HT1080 (cell line): ENCODE measurements around the gene ACADS. TPM values are rescaled to one million over a fixed set of nuclear protein-coding genes. Genes with fewer than 3 reads are reported as not detected.

Experiments used
- DNase-seq: peaks from one replicate; pipeline ENCODE4 v3.0.0-alpha.2; 2015; ENCODE audit warnings: low read depth
- polyA plus RNA-seq, 2 experiments: library from polyadenylated mRNA; depleted of rRNA; stranded (reverse); fragments of >200 nt; gene quantifications; 2 replicates each; pipeline ENCODE4 v1.2.3, GENCODE V29; 2015
- total RNA-seq: library from RNA; depleted of rRNA; stranded (reverse); fragments of >200 nt; shearing (Covaris generic); gene quantifications from 2 replicates; pipeline ENCODE4 v1.2.3, GENCODE V29; 2014; rRNA removed

Gene ACADS, protein sequence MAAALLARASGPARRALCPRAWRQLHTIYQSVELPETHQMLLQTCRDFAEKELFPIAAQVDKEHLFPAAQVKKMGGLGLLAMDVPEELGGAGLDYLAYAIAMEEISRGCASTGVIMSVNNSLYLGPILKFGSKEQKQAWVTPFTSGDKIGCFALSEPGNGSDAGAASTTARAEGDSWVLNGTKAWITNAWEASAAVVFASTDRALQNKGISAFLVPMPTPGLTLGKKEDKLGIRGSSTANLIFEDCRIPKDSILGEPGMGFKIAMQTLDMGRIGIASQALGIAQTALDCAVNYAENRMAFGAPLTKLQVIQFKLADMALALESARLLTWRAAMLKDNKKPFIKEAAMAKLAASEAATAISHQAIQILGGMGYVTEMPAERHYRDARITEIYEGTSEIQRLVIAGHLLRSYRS
- total RNA-seq, result 5.1 and 5.6 TPM in 2 replicates
- polyA plus RNA-seq (2015; cell fraction: cytosol; rRNA removed), result 7.6 and 8.6 TPM in 2 replicates
- polyA plus RNA-seq (2015; cell fraction: nucleus; rRNA removed), result 16.9 and 21.8 TPM in 2 replicates

DNA sequence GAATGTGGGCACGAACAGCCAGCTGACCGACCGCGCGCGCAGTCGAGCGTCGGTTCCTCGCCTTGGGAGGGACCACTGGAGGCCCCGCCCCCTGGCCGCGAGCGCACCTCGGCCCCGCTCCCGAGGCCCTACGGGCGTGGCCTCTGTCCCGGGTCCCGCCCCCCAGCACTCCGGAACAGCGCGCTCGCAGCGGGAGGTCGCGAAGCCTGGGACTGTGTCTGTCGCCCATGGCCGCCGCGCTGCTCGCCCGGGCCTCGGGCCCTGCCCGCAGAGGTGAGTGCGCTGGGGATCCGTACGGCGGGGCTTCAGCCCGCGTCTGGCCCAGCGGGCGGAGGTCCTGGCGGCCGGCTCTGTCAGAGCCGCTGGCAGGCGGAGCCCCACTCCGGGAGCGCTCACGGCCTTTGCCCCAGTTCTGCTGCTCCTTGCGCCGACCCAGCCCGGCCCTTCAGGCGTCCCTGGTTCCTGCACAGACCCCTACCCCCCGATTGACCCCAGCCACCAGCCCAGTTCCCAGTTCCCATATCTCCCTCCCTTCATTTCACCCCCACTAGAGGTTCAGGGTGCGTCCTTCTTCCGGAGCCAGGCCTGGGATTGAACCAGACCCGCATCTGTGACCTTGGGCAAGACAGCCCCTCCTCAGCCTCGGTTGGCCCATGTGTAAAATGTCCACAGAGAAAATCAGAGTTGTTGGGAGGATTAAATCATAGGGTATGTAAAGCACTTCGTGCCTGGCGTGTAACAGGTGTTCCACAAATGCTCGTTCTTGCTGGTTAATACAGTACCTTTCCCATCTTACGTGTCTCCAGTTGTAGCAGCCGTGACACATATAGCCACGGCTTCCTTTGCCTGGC lies at the start of gene ACADS:
TSS of gene ACADS (plus strand) at position 168 of the 851 bp plus-strand sequence. CDS start at position 228, 60 bp downstream.
- peak; percentile 74 for DNase-seq

DNA sequence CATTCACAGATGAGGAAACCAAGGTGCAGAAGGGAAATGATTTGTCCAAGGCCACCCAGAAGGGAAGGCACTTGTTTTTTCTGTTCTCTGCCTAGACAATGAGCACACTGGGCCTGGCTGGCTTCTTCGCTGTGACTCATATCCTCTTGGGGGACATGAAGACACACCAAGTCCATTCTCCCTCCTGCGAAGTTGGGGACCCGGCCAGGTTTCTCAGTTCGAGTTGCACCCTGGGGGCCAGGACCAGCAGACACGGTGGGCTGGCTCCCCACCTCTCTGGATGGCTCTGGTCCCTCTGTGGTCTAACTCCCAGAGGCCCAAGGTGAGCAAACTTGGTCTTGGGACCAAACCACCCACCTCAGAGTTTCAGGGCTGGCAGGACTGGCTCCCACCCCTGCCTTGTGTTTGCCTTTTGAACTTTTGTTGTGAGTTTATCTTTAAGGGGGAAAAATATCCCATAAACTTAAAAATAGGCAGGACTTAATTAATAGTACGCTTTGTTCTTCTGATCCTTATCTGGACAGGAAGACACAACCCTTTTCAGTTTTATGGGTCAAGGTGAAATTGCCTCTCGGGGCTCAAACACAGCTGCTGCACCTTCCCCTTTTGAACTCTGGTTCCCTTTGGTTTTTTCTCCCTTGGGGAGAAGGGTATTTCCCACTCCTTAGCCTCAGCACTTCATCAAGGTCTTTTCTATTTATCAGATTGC lies 47.7 kb upstream of the ACADS start:
- peak; percentile 89 for DNase-seq

DNA sequence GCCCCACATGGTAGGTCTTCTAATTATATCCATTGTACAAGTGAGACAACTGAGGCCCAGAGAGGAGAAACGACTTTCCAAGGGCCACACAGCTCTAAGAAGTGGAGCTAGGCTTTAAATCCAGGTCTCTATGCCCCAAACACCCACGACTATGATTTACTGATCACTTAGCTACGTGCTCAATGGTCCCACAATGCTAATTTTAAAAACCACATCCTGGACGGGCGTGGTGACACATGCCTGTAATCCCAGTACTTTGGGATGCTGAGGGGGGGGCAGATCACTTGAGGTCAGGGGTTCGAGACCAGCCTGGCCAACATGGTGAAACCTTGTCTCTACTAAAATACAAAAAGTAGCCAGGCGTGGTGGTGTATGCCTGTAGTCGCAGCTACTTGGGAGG lies 47.1 kb upstream of the ACADS start:
- DNase-seq, result peak; percentile 56

DNA sequence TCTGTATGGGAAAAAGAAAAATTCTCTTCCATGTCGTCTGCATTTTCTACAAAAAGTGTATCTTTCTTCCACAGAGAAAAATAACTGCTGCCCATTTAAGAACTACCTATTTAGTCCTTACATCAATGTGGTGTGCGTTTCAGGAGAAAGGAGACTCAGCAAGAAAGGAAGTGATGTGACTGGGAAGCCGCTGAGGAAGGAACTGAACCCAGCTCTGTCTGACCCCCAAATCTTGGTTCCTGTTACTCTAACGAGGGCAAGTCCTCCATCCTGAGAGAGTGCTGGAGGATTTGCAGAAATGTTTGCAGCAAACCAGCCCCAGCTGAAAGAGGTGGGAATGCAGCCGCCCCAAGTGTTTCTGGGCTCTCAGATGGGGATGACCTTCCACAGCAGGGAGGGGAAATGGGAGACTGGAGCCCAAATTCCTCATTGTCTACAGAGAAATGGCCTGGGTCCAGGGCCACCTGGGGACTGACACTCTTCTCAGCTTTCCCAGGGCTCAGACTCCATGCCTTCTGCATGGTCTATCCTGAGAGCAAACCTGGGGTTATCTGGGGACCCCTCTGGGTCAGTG lies 45.4 kb upstream of the ACADS start:
- no peak for DNase-seq

DNA sequence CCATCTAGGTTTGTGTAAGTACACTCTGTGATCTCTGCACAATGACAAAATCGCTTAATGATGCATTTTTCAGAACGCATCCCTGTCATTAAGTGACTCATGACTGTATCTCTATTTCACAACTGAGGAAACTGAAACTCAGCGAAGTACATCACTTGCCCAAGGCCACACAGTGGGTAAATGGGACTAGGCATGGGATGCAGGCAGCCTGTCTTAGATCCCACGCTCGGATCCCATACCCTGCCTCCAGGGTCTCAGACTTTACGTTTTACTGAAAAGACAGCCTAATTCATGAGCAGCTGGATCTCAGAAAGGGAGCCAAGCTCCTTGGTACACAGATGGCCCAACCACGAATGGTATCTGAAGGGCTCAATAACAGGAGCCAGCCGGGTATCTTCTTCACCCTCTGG lies 41.1 kb upstream of the ACADS start:
- DNase-seq, result peak; percentile 13

DNA sequence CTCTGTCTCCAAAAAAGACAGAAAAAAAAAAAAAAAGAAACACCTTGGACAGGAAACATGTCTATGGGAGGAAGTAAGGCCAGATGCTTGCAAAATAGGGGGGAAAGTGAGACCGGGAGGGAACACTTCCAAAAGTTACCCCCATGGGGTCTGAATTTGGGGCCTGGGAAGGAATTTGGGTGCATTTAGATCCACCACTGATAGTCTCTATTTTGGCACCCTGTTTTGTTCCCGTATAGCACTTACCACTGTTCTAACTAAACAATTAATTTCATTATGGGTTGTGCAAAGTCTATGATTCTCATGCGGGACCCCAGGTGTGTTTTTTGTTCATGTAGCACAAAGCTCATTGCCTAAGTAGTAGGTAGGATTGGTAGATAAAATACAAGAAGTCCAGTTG lies 40.1 kb upstream of the ACADS start:
- DNase-seq, result no peak

DNA sequence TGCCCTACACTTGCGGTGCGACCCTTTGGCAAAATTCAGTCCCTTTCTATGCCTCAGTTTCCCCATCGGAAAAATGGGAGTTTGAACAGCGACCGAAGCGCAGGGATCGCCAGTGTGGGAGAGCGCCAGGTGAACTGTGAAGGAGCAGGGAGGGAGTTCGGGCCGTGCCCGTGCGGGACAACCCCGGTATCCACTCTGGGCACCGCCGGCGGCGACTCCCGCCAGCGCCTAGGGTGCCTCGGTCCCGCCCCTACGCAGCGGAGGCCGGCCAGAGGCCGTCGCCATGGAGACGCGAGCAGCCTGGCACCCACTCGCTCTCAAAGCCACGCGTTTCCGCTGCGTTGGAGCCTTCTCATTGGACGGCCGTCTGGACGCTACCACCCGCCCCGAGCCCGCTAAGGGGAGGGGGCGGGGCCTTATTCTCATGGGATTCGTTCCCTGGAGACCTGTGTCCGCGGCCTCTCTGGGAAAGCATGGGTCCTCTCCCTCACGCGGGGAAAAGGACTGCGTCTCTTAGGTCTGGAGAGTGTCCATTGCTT lies 39.4 kb upstream of the ACADS start:
- peak; percentile 97 for DNase-seq

DNA sequence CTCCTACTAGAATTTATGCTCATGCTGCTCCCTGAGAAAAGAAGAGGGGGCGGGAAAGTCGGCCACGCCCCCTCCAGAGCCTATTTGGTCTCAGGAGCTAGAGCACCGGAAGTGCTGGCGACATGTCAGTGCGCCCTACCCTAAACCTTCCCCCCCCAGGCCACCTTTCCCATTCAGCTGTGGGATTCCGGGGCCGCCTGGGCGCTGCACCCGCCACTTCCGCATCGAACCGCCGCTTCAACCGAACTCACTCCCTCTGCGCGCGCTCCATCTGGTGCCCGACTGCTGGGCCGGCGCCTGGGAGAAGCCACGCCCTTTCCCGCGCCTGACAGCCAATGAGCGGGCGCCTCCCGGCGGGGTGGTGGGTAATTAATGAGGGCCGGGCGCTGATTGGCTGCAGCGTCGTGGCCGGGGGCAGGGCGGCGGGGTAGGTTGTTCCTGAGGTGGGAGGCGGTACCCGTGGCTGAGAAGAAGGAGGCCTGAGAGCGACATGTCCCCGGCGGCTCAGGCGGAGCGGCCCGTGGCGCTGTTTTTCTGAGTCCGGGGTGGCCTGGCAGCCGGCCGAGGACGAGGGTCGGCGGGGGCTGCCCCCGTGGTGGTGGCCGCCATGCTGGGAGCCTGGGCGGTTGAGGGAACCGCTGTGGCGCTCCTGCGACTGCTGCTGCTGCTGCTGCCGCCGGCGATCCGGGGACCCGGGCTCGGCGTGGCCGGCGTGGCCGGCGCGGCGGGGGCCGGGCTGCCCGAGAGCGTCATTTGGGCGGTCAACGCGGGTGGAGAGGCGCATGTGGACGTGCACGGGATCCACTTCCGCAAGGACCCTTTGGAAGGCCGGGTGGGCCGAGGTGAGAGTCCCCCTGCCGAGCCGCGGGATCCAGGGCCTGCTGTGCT lies 38.7 kb upstream of the ACADS start, which contains the start of gene MLEC:
TSS of gene MLEC (plus strand) at position 460 of the 888 bp plus-strand sequence. CDS start at position 608, 148 bp downstream.
- DNase-seq, result peak; percentile 98

DNA sequence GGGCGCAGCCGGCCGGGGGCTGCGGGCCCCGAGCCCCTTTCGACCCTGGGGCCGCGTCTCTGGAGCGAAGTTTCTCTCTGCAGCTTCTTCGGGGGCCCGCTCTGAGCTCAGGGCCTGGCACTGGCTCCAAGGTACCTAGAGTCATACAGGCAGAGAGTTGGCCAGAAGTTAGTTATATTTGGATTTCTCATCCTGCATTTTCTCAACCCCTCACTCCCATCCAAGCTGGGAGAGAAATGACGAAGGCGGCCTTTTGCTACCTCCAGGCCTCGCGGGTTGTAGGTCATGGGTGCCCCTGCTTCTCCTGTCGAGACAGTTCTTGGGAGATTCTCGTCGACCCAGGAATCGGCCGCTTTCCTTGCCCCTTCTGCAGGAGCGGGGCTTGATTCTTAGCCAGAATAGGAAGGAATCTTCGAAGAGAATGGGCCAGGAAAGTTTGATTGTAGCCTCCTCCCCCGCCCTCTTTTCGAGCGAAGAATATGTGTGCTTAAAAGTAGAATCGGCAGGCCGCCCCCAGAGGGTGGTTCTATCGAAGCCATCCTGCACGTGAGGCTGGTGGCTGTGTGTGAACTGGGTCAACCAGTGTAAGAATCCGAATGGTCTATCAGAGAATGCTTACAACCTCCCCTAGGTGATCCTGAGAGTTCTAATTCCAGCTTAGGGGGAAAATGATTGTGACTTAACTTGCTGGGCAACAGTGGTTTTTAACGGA lies 37.9 kb upstream of the ACADS start:
- DNase-seq, result no peak

DNA sequence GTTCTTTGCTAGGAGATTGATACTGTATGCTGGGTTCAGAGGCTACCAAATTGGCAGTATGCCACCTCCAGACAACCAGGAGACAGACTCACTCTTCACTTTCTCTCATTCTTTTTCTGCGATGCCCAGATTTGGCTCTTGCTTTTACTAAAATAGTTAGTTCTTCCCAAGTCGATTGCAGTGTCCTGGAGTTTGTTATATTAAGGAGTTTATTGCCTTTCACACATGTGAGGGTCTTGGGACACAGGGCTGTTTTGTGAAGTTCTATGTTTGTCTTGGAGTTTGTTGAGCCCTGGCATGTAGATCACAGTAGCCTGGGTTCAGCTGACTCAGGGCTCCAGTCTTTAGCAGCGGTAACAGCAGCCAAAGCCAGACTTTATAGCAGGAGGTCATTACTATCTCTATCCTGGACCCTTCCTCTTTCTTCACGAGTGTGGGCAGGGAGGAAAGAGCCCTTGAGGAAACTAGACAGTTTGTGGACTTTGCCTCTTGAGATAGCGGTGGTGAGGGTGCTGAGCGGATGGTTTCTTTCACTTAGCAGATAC lies 37.0 kb upstream of the ACADS start:
- no peak for DNase-seq

DNA sequence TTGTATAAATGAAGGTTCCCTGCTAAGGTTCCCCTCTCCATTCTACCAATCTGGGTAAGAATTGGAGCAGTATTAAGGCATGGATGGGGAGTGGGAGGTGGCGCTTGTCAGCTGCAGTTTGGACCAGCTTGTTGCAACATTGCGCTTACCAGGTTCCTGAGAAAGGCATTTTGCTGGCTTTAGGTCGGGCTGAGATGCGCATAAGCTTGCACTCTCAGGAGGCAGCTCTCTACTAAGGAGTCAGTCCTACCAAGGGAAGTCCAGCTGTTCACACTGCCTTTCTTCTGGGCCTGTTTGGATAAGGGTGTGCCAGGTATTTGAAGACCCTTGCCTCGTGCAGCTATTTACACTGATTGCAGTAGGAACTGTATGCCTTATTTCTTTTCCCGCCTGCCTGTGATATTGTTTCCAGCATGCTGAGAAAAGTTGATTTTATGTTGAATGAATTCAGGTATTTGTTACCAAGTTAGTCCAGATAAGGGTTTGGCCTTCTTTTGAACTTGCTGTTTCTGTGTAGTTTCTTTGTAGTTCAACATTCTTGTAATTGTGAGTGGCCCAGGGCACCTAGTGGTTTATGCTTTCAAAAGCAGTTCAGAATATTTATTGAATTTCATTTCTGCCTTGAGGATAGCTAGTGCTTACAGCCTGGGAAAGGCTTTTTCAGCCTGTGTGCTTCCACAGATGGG lies 36.1 kb upstream of the ACADS start:
- no peak for DNase-seq

DNA sequence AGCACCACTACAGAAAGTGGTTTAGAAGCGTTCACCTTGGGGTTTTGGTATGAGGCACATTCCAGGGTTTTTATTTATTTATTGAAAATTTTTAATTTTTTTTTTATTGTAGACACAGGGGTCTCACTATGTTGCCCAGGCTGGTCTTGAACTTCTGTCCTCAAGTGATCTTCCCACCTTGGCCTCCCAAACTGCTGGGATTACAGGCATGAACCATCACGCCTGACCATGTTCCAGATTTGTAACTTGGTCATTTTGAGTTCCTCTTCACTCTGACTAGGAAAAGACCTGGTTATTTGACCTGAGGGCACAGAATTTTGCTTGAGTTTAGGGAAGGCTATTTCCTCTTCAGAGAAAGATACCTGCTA lies 35.6 kb upstream of the ACADS start:
- no peak for DNase-seq

DNA sequence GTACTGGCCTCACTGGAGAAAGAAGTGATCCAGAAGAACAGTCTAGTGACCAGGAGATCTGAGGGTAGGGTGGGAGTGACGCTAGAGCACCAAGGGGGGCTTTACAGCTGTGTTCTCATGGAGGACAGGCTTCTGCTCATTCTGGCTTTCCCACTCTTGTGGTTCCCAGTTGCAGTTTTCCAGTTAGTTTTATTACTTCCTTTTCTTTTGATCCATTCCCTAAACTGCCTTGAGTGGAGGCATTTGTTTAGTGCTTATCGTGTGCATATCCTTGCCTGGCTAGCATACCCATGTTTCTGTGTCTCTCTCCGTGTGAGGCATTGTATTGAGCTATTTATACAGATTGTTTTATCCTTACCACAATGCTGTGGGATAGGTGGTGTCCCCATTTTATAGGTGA lies 34.6 kb upstream of the ACADS start:
- DNase-seq, result no peak

DNA sequence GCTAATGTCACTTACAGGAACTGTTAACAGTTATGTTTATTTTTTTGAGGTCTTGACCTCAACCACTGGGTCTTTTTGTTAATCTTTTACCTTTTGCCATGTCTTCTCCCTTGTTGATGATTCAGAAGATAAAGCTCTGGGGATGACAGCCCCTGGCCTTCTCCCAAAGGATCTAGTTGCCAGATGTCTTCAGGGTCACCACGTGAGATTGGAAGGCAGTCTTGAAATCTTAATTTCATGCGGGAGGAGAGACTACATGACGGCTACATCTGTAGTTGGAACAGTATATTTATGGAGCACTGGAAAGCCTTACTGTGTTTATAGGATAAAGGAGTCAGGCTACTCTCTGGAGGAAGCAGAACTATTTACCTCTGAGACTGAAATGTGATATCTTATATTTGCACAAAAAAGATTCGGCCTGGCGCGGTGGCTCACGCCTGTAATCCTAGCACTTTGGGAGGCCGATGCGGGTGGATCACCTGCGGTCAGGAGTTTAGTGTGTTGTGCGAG lies 33.0 kb upstream of the ACADS start:
- DNase-seq, result no peak

DNA sequence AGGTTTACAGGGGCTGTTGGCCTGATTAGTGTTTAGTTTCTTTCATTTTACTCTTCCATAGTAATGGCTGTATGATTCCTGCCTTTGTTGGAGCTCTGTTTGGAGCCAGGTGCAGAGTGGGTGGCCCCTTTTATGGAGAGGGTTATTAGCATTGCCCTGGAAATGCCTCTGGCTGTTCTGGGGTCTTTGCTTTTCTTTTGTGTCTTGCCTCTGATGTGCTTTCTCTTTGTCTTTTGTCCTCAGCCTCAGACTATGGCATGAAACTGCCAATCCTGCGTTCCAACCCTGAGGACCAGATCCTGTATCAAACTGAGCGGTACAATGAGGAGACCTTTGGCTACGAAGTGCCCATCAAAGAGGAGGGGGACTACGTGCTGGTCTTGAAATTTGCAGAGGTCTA lies 31.8 kb upstream of the ACADS start:
- no peak for DNase-seq

DNA sequence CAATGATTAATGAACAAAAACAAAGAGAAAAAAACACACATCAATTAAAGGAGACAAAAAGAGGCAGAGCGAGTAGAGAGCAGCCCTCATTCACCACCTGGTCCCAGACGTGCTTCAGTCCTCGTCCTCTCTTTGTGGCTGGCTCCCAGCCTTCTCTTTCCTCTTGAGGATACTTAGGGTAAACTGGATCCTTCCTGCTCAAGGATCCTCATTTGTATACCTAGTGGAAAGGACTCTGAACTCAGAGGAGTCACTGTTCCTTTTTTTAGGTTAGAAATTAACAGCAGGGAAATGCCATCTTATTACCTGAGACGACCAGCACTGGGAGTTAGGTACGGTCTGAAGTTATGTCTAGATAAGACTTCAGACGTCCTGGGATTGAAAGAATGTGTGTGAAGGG lies 29.0 kb upstream of the ACADS start:
- DNase-seq, result no peak

DNA sequence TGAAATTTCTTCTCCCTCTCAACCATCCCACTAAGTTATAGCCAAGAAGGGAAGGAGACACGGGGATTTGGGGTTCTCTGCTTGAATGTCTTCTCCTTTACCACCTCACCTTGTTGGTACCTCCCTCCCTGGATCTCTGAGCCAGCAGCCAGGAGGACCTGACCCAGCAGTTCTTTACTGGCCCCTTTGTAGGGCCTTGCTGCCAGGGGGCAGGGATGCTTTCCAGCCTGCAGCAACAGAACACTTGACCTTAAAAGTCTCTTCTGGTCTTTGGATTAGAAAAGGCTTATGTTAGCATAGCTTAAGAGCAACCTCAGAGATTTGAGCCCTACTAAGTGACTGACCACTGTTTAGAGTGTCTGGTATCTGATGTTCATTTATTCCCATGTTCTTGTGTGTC lies 28.3 kb upstream of the ACADS start:
- no peak for DNase-seq

DNA sequence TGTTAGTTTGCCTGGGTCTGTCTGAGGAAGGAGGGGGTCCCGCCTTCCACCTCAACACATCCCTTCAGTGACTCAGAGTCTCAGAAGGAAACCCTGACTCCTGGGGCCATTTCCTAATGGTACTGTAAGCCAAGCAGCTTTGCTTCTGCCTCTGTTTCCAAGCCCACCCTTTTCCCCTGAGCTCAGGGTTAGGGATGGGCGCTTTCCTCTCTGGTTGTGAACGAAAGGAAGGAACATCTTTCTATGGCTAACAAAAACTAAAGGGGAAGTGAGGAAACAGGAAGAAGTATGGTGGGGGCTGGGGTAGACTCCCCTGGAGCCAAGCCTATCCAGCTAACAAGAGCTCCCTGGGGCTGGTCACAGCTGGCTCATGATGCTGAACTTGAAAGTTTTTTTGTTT lies 27.0 kb upstream of the ACADS start:
- no peak for DNase-seq
